Right lobe of liver (tissue), 4 donors: ENCODE measurements around the gene PDGFD.

Source experiments
- POLR2A ChIP-seq: fragments of 450-650 bp; IDR thresholded peaks from one replicate; pipeline ENCODE4 v1.6.1; 2017; ENCODE audit warnings: antibody characterized with exemption, mild to moderate bottlenecking
- TF ChIP-seq, protein P1 (sequence below), 4 donors: fragments of 200-600 bp in 3 of 4; fragments of 450-650 bp in 1 of 4; IDR thresholded peaks; one replicate each; pipeline versions ENCODE4 v1.5.1 to v1.8.0; 2016 to 2022; ENCODE audit warnings: antibody characterized with exemption in 4 of 4, mild to moderate bottlenecking in 2 of 4
- donor health status: DM: no; HTN: no; CAD: no.
- donor health status: DM: no; HTN: no; CAD: no.
- donor health status: DM: no; HTN: yes; CAD: no.

DNA sequence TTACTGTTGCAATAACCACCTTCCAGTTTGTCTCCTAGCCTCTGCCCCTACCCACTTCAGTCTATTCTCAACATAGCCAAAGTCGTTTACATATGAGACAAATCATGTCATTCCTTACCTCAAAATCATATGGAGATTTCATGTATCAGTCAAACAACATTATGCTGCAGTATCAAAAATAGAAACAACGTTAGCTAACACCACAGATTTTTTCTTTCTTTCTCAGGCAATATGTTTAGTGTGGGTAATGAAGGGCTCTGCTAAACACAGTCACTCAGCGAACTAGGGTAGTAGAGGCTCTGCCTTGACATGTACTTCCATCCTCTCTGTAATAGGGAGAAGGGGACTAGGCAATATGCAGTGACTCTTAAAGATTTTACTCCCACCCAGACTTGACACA lies 268.8 kb downstream of the PDGFD start:
- no peak for TF ChIP-seq POLR2A
- TF ChIP-seq, protein P1, sequence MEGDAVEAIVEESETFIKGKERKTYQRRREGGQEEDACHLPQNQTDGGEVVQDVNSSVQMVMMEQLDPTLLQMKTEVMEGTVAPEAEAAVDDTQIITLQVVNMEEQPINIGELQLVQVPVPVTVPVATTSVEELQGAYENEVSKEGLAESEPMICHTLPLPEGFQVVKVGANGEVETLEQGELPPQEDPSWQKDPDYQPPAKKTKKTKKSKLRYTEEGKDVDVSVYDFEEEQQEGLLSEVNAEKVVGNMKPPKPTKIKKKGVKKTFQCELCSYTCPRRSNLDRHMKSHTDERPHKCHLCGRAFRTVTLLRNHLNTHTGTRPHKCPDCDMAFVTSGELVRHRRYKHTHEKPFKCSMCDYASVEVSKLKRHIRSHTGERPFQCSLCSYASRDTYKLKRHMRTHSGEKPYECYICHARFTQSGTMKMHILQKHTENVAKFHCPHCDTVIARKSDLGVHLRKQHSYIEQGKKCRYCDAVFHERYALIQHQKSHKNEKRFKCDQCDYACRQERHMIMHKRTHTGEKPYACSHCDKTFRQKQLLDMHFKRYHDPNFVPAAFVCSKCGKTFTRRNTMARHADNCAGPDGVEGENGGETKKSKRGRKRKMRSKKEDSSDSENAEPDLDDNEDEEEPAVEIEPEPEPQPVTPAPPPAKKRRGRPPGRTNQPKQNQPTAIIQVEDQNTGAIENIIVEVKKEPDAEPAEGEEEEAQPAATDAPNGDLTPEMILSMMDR (IDR thresholded peaks at IDR 0.05) = no peak
